Frontal cortex (tissue), 4 donors: ENCODE data around the gene FXYD4. TPM values are rescaled to one million over a fixed set of nuclear protein-coding genes. Genes with fewer than 3 reads are reported as not detected.

ENCODE experiments used
- DNase-seq, 2 donors: peaks; one replicate each; pipeline ENCODE4 v3.0.0; 2012; ENCODE audit warnings: low spot score in 2 of 2
- FAIRE-seq: peaks from 2 replicates; lab custom pipeline; 2012; peaks lifted over from hg19 to GRCh38; lab: Jason Lieb, UNC
- total RNA-seq: library from RNA; depleted of rRNA; stranded (reverse); fragments of >200 nt; gene quantifications from one replicate; pipeline ENCODE4 v1.2.3, GENCODE V29; 2014
- donor health status: control.
- donor health status: control.
- donor health status: control.

Gene FXYD4
- total RNA-seq, 1 donor from 2014 or later, result not detected

GRCh38 chr10:43372765-43373361 lies 1.4 kb downstream of the FXYD4 start:
- DNase-seq (peak; percentile 54 to 68), FAIRE-seq (no peak)

- DNase-seq (no peak), FAIRE-seq (no peak)
These were observed 2.0 kb downstream of the FXYD4 start for GRCh38 chr10:43373461-43373860.

GRCh38 chr10:43374194-43374593 lies 2.8 kb downstream of the FXYD4 start:
- DNase-seq (no peak), FAIRE-seq (no peak)

GRCh38 chr10:43375401-43376020 lies 4.1 kb downstream of the FXYD4 start:
- no peak for DNase-seq
- no peak for FAIRE-seq

GRCh38 chr10:43376046-43376635 lies 4.7 kb downstream of the FXYD4 start:
- DNase-seq (no peak), FAIRE-seq (no peak)

- FAIRE-seq (no peak), DNase-seq (no peak)
These were observed 5.5 kb downstream of the FXYD4 start for GRCh38 chr10:43376828-43377423.

- no peak for DNase-seq
- FAIRE-seq, result no peak
These were observed 6.0 kb downstream of the FXYD4 start for GRCh38 chr10:43377424-43377883.

GRCh38 chr10:43380610-43381222 lies 9.3 kb downstream of the FXYD4 start:
- DNase-seq, result no peak
- no peak for FAIRE-seq

GRCh38 chr10:43383204-43383971 lies 12.0 kb downstream of the FXYD4 start:
- FAIRE-seq (no peak), DNase-seq (no peak)

GRCh38 chr10:43384252-43385221 lies 13.1 kb downstream of the FXYD4 start:
- DNase-seq (no peak), FAIRE-seq (no peak)

GRCh38 chr10:43385412-43386004 lies 14.1 kb downstream of the FXYD4 start:
- no peak for DNase-seq
- FAIRE-seq, result no peak

GRCh38 chr10:43386549-43386948 lies 15.1 kb downstream of the FXYD4 start:
- DNase-seq (no peak), FAIRE-seq (no peak)

GRCh38 chr10:43386981-43387677 lies 15.7 kb downstream of the FXYD4 start:
- no peak for FAIRE-seq
- no peak for DNase-seq

- no peak for FAIRE-seq
- DNase-seq, result no peak
These were observed 16.2 kb downstream of the FXYD4 start for GRCh38 chr10:43387678-43388032.

- no peak for DNase-seq
- FAIRE-seq, result no peak
These were observed 18.4 kb downstream of the FXYD4 start for GRCh38 chr10:43389867-43390266.

GRCh38 chr10:43390333-43390732 lies 18.9 kb downstream of the FXYD4 start:
- DNase-seq (no peak), FAIRE-seq (no peak)

- DNase-seq, result peak; percentile 48 to 53
- FAIRE-seq, result no peak
These were observed 19.3 kb downstream of the FXYD4 start for GRCh38 chr10:43390759-43391158.

- no peak for FAIRE-seq
- no peak for DNase-seq
These were observed 20.1 kb downstream of the FXYD4 start for GRCh38 chr10:43391496-43391895.
